Measurements from ENCODE around the gene TRRAP. TPM values are rescaled to one million over a fixed set of nuclear protein-coding genes. Genes with fewer than 3 reads are reported as not detected.

TRRAP gene
- total RNA-seq, 6 experiments from 2014 or later = 26.6 to 35.5 (median 28.7) TPM

DNA sequence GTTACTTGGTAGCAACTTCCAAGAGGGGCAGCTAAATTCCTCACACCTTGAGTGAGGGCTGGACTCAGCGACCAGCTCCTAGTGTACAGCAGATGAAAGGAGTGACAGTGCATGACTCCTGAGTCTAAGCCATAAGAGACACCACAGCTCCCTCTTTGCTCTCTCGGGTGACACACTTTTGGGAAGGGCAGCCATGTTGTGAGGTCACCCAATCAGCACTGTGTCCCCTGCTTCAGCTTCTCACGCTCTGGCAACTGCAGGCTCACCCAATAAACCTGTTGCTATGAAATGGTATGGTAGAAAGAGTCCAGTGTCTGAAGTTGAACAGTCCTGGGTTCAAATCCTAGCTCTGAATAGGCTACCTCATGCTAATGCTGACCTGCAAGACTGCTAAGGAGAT, 29.4 kb upstream of the TRRAP start:
- Mint-ChIP-seq H3K4me3 (no peak overlapping the region), H3K9me3 (peaks cover 7% of the 10 kb centered on the region; the same call in 1 of the 2 replicates), H3K27ac (no peak overlapping the region), H3K27me3 (ENCODE audit: insufficient read depth) (peaks cover 3% of the 10 kb centered on the region; the same call in 1 of the 2 replicates), H3K36me3 (ENCODE audit: low read depth) (peaks cover 15% of the 10 kb centered on the region), H3K4me1 (ENCODE audit: low read depth) (peaks cover 15% of the 10 kb centered on the region)
- TF ChIP-seq, protein P1, sequence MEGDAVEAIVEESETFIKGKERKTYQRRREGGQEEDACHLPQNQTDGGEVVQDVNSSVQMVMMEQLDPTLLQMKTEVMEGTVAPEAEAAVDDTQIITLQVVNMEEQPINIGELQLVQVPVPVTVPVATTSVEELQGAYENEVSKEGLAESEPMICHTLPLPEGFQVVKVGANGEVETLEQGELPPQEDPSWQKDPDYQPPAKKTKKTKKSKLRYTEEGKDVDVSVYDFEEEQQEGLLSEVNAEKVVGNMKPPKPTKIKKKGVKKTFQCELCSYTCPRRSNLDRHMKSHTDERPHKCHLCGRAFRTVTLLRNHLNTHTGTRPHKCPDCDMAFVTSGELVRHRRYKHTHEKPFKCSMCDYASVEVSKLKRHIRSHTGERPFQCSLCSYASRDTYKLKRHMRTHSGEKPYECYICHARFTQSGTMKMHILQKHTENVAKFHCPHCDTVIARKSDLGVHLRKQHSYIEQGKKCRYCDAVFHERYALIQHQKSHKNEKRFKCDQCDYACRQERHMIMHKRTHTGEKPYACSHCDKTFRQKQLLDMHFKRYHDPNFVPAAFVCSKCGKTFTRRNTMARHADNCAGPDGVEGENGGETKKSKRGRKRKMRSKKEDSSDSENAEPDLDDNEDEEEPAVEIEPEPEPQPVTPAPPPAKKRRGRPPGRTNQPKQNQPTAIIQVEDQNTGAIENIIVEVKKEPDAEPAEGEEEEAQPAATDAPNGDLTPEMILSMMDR (IDR thresholded peaks at IDR 0.05) = no peak
- DNase-seq = no peak

DNA sequence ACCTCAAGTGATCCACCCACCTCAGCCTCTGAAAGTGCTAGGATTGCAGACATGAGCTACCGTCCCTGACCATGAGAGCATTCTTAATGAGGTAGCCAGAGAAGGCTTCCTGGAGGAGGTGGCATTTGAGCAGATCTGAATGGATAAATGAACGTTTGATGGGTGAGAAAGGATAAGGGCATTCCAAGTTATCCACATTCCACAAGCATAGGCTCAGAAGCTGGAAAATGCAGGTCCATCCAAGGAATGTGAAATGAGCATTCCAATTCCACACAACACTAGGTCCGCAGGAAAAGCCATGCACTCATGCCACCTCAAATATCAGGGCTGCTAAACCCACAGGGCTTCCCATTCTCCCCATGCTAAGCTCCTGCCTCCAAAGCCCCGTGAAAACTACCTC, 25.5 kb upstream of the TRRAP start:
- TF ChIP-seq, protein P1 (IDR thresholded peaks at IDR 0.05) = no peak
- H3K36me3 Mint-ChIP-seq (ENCODE audit: low read depth) = peaks cover 15% of the 10 kb centered on the region
- peaks cover 28% of the 10 kb centered on the region for H3K4me1 Mint-ChIP-seq (ENCODE audit: low read depth)
- DNase-seq = peak; percentile 45
- peaks cover 7% of the 10 kb centered on the region; the same call in 1 of the 2 replicates for H3K9me3 Mint-ChIP-seq
- H3K4me3 Mint-ChIP-seq = 0 out of 2 replicates have a peak overlapping the region, but pooled peaks have one; percentile 42
- peaks cover 3% of the 10 kb centered on the region; the same call in 1 of the 2 replicates for H3K27me3 Mint-ChIP-seq (ENCODE audit: insufficient read depth)
- peak overlapping the region; percentile 82 for H3K27ac Mint-ChIP-seq

DNA sequence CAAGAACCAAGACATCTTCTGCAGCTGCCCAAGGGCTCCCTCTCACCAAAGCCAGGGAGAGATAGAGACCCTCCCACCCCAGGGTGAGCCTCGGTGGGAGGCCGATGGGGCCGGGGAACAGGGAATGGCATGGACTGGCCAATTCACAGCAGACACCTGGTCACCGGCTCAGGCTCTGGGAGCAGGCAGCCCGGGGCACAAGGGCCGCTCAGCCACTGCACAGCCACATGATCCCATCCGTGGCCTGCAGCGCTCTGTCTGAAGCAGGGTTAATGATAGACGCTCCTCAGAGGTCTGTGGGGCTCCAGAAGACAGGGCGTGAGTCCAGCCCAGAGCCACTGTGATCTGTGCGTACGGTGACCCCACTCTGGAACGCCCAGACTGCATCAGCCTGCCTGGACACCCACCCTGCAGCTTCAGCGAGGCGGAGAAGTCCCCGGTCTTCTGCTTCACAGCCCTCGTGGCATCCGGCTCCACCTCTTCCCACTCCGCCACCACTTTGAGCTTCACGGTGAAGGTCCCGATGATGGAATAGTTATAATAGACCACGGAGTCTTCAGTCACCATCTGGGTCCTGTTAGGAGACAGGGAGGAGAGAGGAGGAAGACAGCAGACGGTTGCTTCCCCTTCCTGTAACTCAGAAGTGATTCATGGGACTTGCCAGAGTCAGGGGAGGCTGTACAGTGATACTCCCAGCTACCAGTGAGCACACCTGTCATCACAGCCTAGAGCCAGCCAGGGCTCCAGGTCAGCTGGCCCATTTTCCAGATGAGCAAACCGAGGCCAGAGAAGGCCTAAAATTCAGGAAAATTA, 22.5 kb upstream of the TRRAP start:
- Mint-ChIP-seq H3K4me1 (ENCODE audit: low read depth) (peaks cover 28% of the 10 kb centered on the region), H3K27ac (no peak overlapping the region), H3K36me3 (ENCODE audit: low read depth) (peaks cover 5% of the 10 kb centered on the region), H3K27me3 (ENCODE audit: insufficient read depth) (peaks cover 5% of the 10 kb centered on the region; the same call in 1 of the 2 replicates), H3K4me3 (no peak overlapping the region), H3K9me3 (no peaks in the 10 kb centered on the region)
- TF ChIP-seq, protein P1 (IDR thresholded peaks at IDR 0.05) = no peak
- DNase-seq = no peak

DNA sequence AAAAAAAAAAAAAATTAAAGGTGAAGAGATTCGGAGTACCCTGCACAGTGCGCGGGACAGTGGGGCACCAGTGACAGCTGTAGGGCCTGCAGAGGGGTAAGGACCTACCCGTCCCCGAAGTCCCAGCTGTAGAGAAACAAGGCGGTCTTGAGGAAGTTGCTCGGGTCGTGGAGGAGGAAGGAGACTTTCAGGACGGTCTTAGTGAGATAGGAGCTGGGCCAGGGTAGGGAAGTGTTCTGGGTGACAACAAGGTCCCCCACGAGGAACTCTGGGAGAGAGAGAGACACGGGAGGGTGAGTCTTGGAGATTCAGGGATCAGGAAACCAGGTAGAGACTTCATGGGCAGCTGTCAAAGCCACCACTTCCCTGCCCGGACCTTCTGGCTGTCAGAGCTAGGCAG, 18.3 kb upstream of the TRRAP start:
- Mint-ChIP-seq H3K27me3 (ENCODE audit: insufficient read depth) (peaks cover 2% of the 10 kb centered on the region), H3K4me3 (no peak overlapping the region), H3K9me3 (no peaks in the 10 kb centered on the region), H3K4me1 (ENCODE audit: low read depth) (peaks cover 20% of the 10 kb centered on the region), H3K27ac (no peak overlapping the region), H3K36me3 (ENCODE audit: low read depth) (no peaks in the 10 kb centered on the region)
- TF ChIP-seq, protein P1 (IDR thresholded peaks at IDR 0.05) = no peak
- no peak for DNase-seq

DNA sequence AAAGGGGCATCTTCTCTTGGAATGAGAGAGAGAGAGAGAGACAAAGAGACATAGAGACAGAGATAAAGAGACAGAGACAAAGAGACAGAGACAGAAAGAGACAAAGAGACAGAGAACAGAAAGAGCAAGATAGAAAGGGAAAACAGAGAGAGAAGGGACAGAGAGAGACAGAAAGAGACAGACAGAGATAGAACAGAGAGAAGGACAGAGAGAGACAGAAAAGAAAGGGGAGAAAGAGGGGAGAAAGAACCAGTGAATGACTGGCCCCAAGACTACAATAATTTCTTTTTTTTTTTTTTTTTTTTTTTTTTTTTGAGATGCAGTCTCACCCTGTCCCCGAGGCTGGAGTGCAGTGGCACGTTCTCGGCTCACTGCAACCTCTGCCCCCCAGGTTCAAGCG, 16.1 kb upstream of the TRRAP start:
- H3K4me1 Mint-ChIP-seq (ENCODE audit: low read depth) = peaks cover 25% of the 10 kb centered on the region
- H3K36me3 Mint-ChIP-seq (ENCODE audit: low read depth) = no peaks in the 10 kb centered on the region
- no peak overlapping the region for H3K4me3 Mint-ChIP-seq
- TF ChIP-seq, protein P1 (IDR thresholded peaks at IDR 0.05) = no peak
- H3K27me3 Mint-ChIP-seq (ENCODE audit: insufficient read depth) = peaks cover 4% of the 10 kb centered on the region
- DNase-seq = no peak
- H3K9me3 Mint-ChIP-seq = no peaks in the 10 kb centered on the region
- no peak overlapping the region for H3K27ac Mint-ChIP-seq

All from HFFc6 (cell line).